Endothelial cell of umbilical vein (primary cell): ENCODE data around the gene ARGLU1. TPM values are rescaled to one million over a fixed set of nuclear protein-coding genes. Genes with fewer than 3 reads are reported as not detected.
A peak's percentile ranks its signal among the peaks of the same experiment; 100 is the strongest.

ENCODE experiments used
- BruUV-seq: library from RNA; stranded (reverse); fragments of 400-500 nt; replicated peaks from 2 replicates; lab custom pipeline; 2021; lab: Mats Ljungman, UMichigan
- CTCF ChIA-PET: fragments of 300-600, 350-600 bp; sonication (Branson Sonifier 250); formaldehyde crosslinking; loops from one replicate; lab custom pipeline; 2021; ENCODE audit warnings: antibody characterized with exemption, inconsistent platforms; lab: Charles Lee
- POLR2A ChIA-PET: fragments of 300-600, 350-600 bp; sonication (Branson Sonifier 250); formaldehyde crosslinking; loops from one replicate; lab custom pipeline; 2021; ENCODE audit warnings: antibody characterized with exemption, inconsistent platforms; lab: Charles Lee
- DNase-seq: peaks from one replicate; pipeline ENCODE4 v3.0.0-alpha.2; 2011; ENCODE audit warnings: low read depth, low spot score
- FAIRE-seq: peaks from 2 replicates; lab custom pipeline; 2011; peaks lifted over from hg19 to GRCh38; lab: Jason Lieb, UNC
- H2AFZ ChIP-seq: 2 replicates; pipeline ENCODE4 v1.6.0; 2012; ENCODE audit warnings: low read depth, low read length, control low read depth, inconsistent platforms
- H3K27ac ChIP-seq: 2 replicates; pipeline ENCODE4 v1.5.1; 2011; ENCODE audit warnings: low read depth, mild to moderate bottlenecking, control low read depth, low read length, moderate library complexity; ENCODE audit not compliant: insufficient read depth
- H3K27me3 ChIP-seq, 2 experiments: 2 replicates each; pipeline versions ENCODE4 v1.6.0 to v1.6.1; 2011; ENCODE audit warnings: low read length in 2 of 2, mixed read lengths in 1 of 2; ENCODE audit not compliant: control insufficient read depth in 2 of 2, insufficient read depth in 2 of 2
- H3K36me3 ChIP-seq, 2 experiments: 2 replicates in 1 of 2; 3 replicates in 1 of 2; pipeline ENCODE4 v1.5.1; 2011; ENCODE audit warnings: low read length in 2 of 2, mild to moderate bottlenecking in 1 of 2, moderate library complexity in 1 of 2; ENCODE audit not compliant: control insufficient read depth in 2 of 2, insufficient read depth in 2 of 2; ENCODE audit errors: extremely low read depth in 1 of 2
- H3K4me1 ChIP-seq: 3 replicates; pipeline ENCODE4 v1.5.1; 2011; ENCODE audit warnings: mild to moderate bottlenecking, low read length; ENCODE audit not compliant: control insufficient read depth, insufficient read depth; ENCODE audit errors: extremely low read depth
- H3K4me2 ChIP-seq: 2 replicates; pipeline ENCODE4 v1.6.1; 2011; ENCODE audit warnings: low read length, control low read depth, mixed read lengths; ENCODE audit not compliant: insufficient read depth
- H3K4me3 ChIP-seq, 3 experiments: fragments of 200-600 bp in 1 of 3; sonication (generic), shearing (Covaris generic) in 1 of 3; replicated peaks in 1 of 3; 2 replicates each; pipeline ENCODE4 v1.5.1; 2011 to 2016; ENCODE audit warnings: control low read depth in 3 of 3, low read length in 3 of 3, mild to moderate bottlenecking in 2 of 3, inconsistent platforms in 1 of 3, low read depth in 1 of 3, moderate library complexity in 1 of 3; ENCODE audit not compliant: insufficient read depth in 1 of 3
- H3K79me2 ChIP-seq: 2 replicates; pipeline ENCODE4 v1.6.0; 2012; ENCODE audit warnings: low read length, inconsistent platforms; ENCODE audit not compliant: control insufficient read depth, insufficient read depth
- H3K9ac ChIP-seq: replicated peaks from 2 replicates; pipeline ENCODE3; 2011; ENCODE audit warnings: low read length, control low read depth; ENCODE audit not compliant: insufficient read depth; ENCODE audit errors: extremely low read depth
- H3K9me1 ChIP-seq: replicated peaks from 3 replicates; pipeline ENCODE4 v1.6.0; 2011; ENCODE audit warnings: mild to moderate bottlenecking, low read length; ENCODE audit not compliant: control insufficient read depth, insufficient read depth; ENCODE audit errors: extremely low read depth
- H3K9me3 ChIP-seq: replicated peaks from 2 replicates; pipeline ENCODE4 v1.5.1; 2012; ENCODE audit warnings: low read length, inconsistent platforms; ENCODE audit not compliant: control insufficient read depth, insufficient read depth
- H4K20me1 ChIP-seq: replicated peaks from 2 replicates; pipeline ENCODE3; 2011; ENCODE audit warnings: mild to moderate bottlenecking, low read length; ENCODE audit not compliant: control insufficient read depth, insufficient read depth; ENCODE audit errors: extremely low read depth
- CTCF ChIP-seq, 2 donors: IDR thresholded peaks; 1 replicate in 1 of 2; 2 replicates in 1 of 2; pipeline ENCODE4 v1.5.1; 2011; ENCODE audit warnings: low read length in 2 of 2, mild to moderate bottlenecking in 2 of 2, moderate library complexity in 2 of 2, control low read depth in 1 of 2, inconsistent platforms in 1 of 2, low read depth in 1 of 2; ENCODE audit not compliant: insufficient read depth in 1 of 2; ENCODE audit errors: extremely low read depth in 1 of 2
- GATA2 ChIP-seq: IDR thresholded peaks from 2 replicates; pipeline ENCODE4 v1.7.0; 2011; ENCODE audit warnings: low read depth, mild to moderate bottlenecking, moderate library complexity, mixed read lengths, low read length; ENCODE audit not compliant: insufficient read length, insufficient read depth
- MAX ChIP-seq: IDR thresholded peaks from 2 replicates; pipeline ENCODE4 v1.6.1; 2011; ENCODE audit not compliant: insufficient read depth, insufficient read length
- POLR2AphosphoS5 ChIP-seq: IDR thresholded peaks from 2 replicates; pipeline ENCODE4 v1.6.1; 2012; ENCODE audit warnings: low read depth, mild to moderate bottlenecking, control low read depth, low read length, moderate library complexity; ENCODE audit not compliant: insufficient read depth
- dilution Hi-C: fragments of 300-500 bp; cut with MboI; formaldehyde crosslinking; loops from one replicate; pipeline ENCODE4 v1.15.0; 2019; ENCODE audit warnings: low sequenced_read_pairs; ENCODE audit not compliant: extremely low pct_ligation_motif_present
- intact Hi-C: fragments of 100-400 bp; cut with micrococcal nuclease; formaldehyde crosslinking; loops from one replicate; pipeline ENCODE4 v1.10.0; 2022
- polyA plus RNA-seq, 4 experiments: library from polyadenylated mRNA; depleted of rRNA in 3 of 4; stranded (reverse) in 3 of 4; unstranded in 1 of 4; fragments of >200 nt; gene quantifications; 2 replicates each; pipeline versions ENCODE4 v1.2.1 to v1.2.3, GENCODE V29; 2011 to 2012; ENCODE audit warnings: missing spikeins in 1 of 4
- total RNA-seq: library from RNA; stranded (reverse); gene quantifications from 2 replicates; pipeline ENCODE4 v1.2.3, GENCODE V29; 2021

Gene ARGLU1
- total and polyA plus RNA-seq, 2 donors (not counting 3 experiments of a cell fraction or from before 2014, with no cell fraction given) = 44.4 to 111 TPM

- H3K9ac ChIP-seq = peak overlapping the region; percentile 81
- peak overlapping the region; percentile 74 for H3K4me2 ChIP-seq
- no peaks in the 10 kb centered on the region for H3K79me2 ChIP-seq
- peak overlapping the region; percentile 37 for H2AFZ ChIP-seq
- peak overlapping the region in 1 of 3 experiments; percentile 0 for H3K4me3 ChIP-seq
- no peaks in the 10 kb centered on the region for H3K27me3 ChIP-seq
- dilution Hi-C loops (no loop called here), intact Hi-C loops (loop anchor here (1.0 to 10.0 kb wide), 6 partner anchors 95 to 422 kb away; no protein-coding TSS in a partner anchor)
- FAIRE-seq (peak; percentile 90), DNase-seq (peak; percentile 99)
- H3K9me3 ChIP-seq = no peaks in the 10 kb centered on the region
- peaks cover 31% of the 10 kb centered on the region for H3K4me1 ChIP-seq
- H3K9me1 ChIP-seq = no peaks in the 10 kb centered on the region
- H4K20me1 ChIP-seq = no peaks in the 10 kb centered on the region
- H3K27ac ChIP-seq = peak overlapping the region; percentile 99
- BruUV-seq = TSS peak; percentile 92
- POLR2A ChIA-PET = interaction anchor here (0.6 kb wide), 1 partner anchor 1068 kb away, joined by 4 read pairs; no protein-coding TSS in a partner anchor
- peaks cover 20 to 27% of the 10 kb centered on the region in 2 experiments for H3K36me3 ChIP-seq
- TF ChIP-seq CTCF (IDR thresholded peaks at IDR 0.05; ENCODE audit: extremely low read depth in 1 of 2, insufficient read depth in 1 of 2, low read depth in 1 of 2, low read length in 2 of 2) = no peak
- peak; percentile 73 for TF ChIP-seq GATA2
- TF ChIP-seq POLR2AphosphoS5 = peak; percentile 19
- TF ChIP-seq MAX = peak; percentile 7
- CTCF ChIA-PET = interaction anchor here (0.6 to 1.0 kb wide), 7 partner anchors 12 to 217 kb away, joined by 3 to 4 read pairs (median 3); no protein-coding TSS in a partner anchor
Observed at GRCh38 chr13:106496072-106496997, 71.6 kb downstream of the ARGLU1 start.
